Trophoblast cell (in vitro differentiated cells and primary cell): Measurements from ENCODE around the gene ASAP2.
A peak's percentile ranks its signal among the peaks of the same experiment; 100 is the strongest.

ENCODE experiments used
- DNase-seq, 2 donors: peaks; one replicate each; pipeline ENCODE4 v3.0.0-alpha.2; 2016
- H2AFZ ChIP-seq: 2 replicates; pipeline ENCODE4 v1.6.1; 2013; ENCODE audit warnings: low read length, moderate library complexity, mild to moderate bottlenecking; ENCODE audit not compliant: insufficient read depth, poor library complexity
- H2AK5ac ChIP-seq: 2 replicates; pipeline ENCODE4 v1.6.1; 2013; ENCODE audit warnings: mild to moderate bottlenecking, low read length
- H2BK120ac ChIP-seq: 2 replicates; pipeline ENCODE4 v1.6.1; 2013; ENCODE audit warnings: low read length, mild to moderate bottlenecking, moderate library complexity; ENCODE audit not compliant: insufficient read depth, poor library complexity
- H2BK12ac ChIP-seq: 2 replicates; pipeline ENCODE4 v1.6.1; 2013; ENCODE audit warnings: mild to moderate bottlenecking, low read length, moderate library complexity
- H2BK5ac ChIP-seq: 2 replicates; pipeline ENCODE4 v1.6.1; 2013; ENCODE audit warnings: low read length, low read depth, moderate library complexity, mild to moderate bottlenecking; ENCODE audit not compliant: poor library complexity
- H3K14ac ChIP-seq: 2 replicates; pipeline ENCODE4 v1.6.1; 2013; ENCODE audit warnings: mild to moderate bottlenecking, low read length
- H3K18ac ChIP-seq: 2 replicates; pipeline ENCODE4 v1.6.1; 2013; ENCODE audit warnings: mild to moderate bottlenecking, low read length
- H3K23ac ChIP-seq: 2 replicates; pipeline ENCODE4 v1.6.1; 2013; ENCODE audit warnings: low read length
- H3K27ac ChIP-seq: 2 replicates; pipeline ENCODE4 v1.5.1; 2013; ENCODE audit warnings: low read depth, mild to moderate bottlenecking, inconsistent platforms, low read length, moderate library complexity
- H3K27me3 ChIP-seq: 2 replicates; pipeline ENCODE4 v1.6.1; 2013; ENCODE audit warnings: inconsistent platforms, mild to moderate bottlenecking, low read length, moderate library complexity; ENCODE audit not compliant: insufficient read depth
- H3K36me3 ChIP-seq, 2 experiments: 1 replicate in 1 of 2; 2 replicates in 1 of 2; pipeline ENCODE4 v1.6.1; 2013; ENCODE audit warnings: low read length in 2 of 2, mild to moderate bottlenecking in 2 of 2, moderate library complexity in 1 of 2; ENCODE audit not compliant: insufficient read depth in 2 of 2, control insufficient read depth in 1 of 2
- H3K4ac ChIP-seq: 2 replicates; pipeline ENCODE4 v1.6.1; 2013; ENCODE audit warnings: low read depth, mild to moderate bottlenecking, low read length, moderate library complexity
- H3K4me1 ChIP-seq, 2 experiments: 1 replicate in 1 of 2; 2 replicates in 1 of 2; pipeline ENCODE4 v1.6.1; 2013; ENCODE audit warnings: low read length in 2 of 2, mild to moderate bottlenecking in 2 of 2, moderate library complexity in 1 of 2; ENCODE audit not compliant: insufficient read depth in 2 of 2, control insufficient read depth in 1 of 2
- H3K4me2 ChIP-seq: 2 replicates; pipeline ENCODE4 v1.6.1; 2013; ENCODE audit warnings: inconsistent platforms, mild to moderate bottlenecking, low read length, moderate library complexity
- H3K4me3 ChIP-seq: 2 replicates; pipeline ENCODE4 v1.5.1; 2013; ENCODE audit warnings: mild to moderate bottlenecking, low read depth, low read length, inconsistent platforms
- H3K79me1 ChIP-seq: one replicate; pipeline ENCODE4 v1.6.1; 2013; ENCODE audit warnings: low read length
- H3K79me2 ChIP-seq: 2 replicates; pipeline ENCODE4 v1.6.1; 2013; ENCODE audit warnings: low read length, mild to moderate bottlenecking; ENCODE audit not compliant: control insufficient read depth, insufficient read depth, poor library complexity
- H3K9ac ChIP-seq: 2 replicates; pipeline ENCODE4 v1.6.1; 2013; ENCODE audit warnings: mild to moderate bottlenecking, low read length
- H3K9me3 ChIP-seq: 2 replicates; pipeline ENCODE4 v1.6.1; 2013; ENCODE audit warnings: low read depth, mild to moderate bottlenecking, control low read depth, inconsistent platforms, low read length; ENCODE audit not compliant: insufficient read depth
- H4K12ac ChIP-seq: 2 replicates; pipeline ENCODE4 v1.6.1; 2013; ENCODE audit warnings: low read depth, mild to moderate bottlenecking, low read length, moderate library complexity
- H4K8ac ChIP-seq: 2 replicates; pipeline ENCODE4 v1.6.1; 2013; ENCODE audit warnings: low read depth, mild to moderate bottlenecking, low read length, moderate library complexity
- H4K91ac ChIP-seq: one replicate; pipeline ENCODE4 v1.6.1; 2013; ENCODE audit warnings: low read depth, mild to moderate bottlenecking, low read length, moderate library complexity
- WGBS: extraction: QIAGEN DNeasy Blood & Tissue Kit; methylation state at CpG from one replicate; pipeline ENCODE4 v1.1.7; 2013; ENCODE audit warnings: missing lambda C conversion rate; ENCODE audit not compliant: insufficient read length, insufficient coverage; ENCODE audit errors: extremely low coverage; 5-methylcytosine and 5-hydroxymethylcytosine counted together

The ASAP2 gene

GRCh38 chr2:9312591-9312990, 106.0 kb downstream of the ASAP2 start:
- no peak overlapping the region for H3K27ac ChIP-seq
- no peak overlapping the region for H4K12ac ChIP-seq
- H3K4me3 ChIP-seq: no peak overlapping the region
- no peak overlapping the region for H3K23ac ChIP-seq
- DNase-seq: no peak
- H3K18ac ChIP-seq: no peak overlapping the region
- H2AFZ ChIP-seq: no peak overlapping the region
- H3K9ac ChIP-seq: no peak overlapping the region
- H3K9me3 ChIP-seq: no peaks in the 10 kb centered on the region
- no peak overlapping the region for H2BK12ac ChIP-seq
- H4K91ac ChIP-seq: no peak overlapping the region
- no peak overlapping the region for H3K4me2 ChIP-seq
- no peak overlapping the region for H4K8ac ChIP-seq
- H3K4me1 ChIP-seq: peaks cover 12% of the 10 kb centered on the region in 2 experiments
- WGBS: no CpG with 5 or more reads among the region's 6 CpGs
- H3K36me3 ChIP-seq: peaks cover 0 to 2% of the 10 kb centered on the region in 2 experiments
- no peaks in the 10 kb centered on the region for H3K79me1 ChIP-seq
- no peaks in the 10 kb centered on the region for H3K79me2 ChIP-seq
- no peak overlapping the region for H2BK120ac ChIP-seq
- H3K4ac ChIP-seq: no peak overlapping the region
- H3K14ac ChIP-seq: no peak overlapping the region
- no peak overlapping the region for H2AK5ac ChIP-seq
- H3K27me3 ChIP-seq: no peaks in the 10 kb centered on the region
- H2BK5ac ChIP-seq: no peak overlapping the region

GRCh38 chr2:9313443-9313842, 106.8 kb downstream of the ASAP2 start:
- Histone ChIP-seq H3K4me2 (no peak overlapping the region), H3K27me3 (no peaks in the 10 kb centered on the region), H2AK5ac (no peak overlapping the region), H4K12ac (no peak overlapping the region), H3K18ac (peak overlapping the region; percentile 46), H3K9ac (no peak overlapping the region), H3K27ac (no peak overlapping the region), H2BK120ac (no peak overlapping the region), H2BK12ac (no peak overlapping the region), H3K9me3 (no peaks in the 10 kb centered on the region), H3K14ac (no peak overlapping the region), H4K8ac (no peak overlapping the region), H4K91ac (no peak overlapping the region), H2BK5ac (no peak overlapping the region), H3K4me1 (peaks cover 10 to 12% of the 10 kb centered on the region in 2 experiments), H3K4ac (no peak overlapping the region), H3K4me3 (no peak overlapping the region), H3K79me2 (no peaks in the 10 kb centered on the region), H3K36me3 (peaks cover under 1 to 7% of the 10 kb centered on the region in 2 experiments), H3K79me1 (no peaks in the 10 kb centered on the region), H3K23ac (no peak overlapping the region), H2AFZ (no peak overlapping the region)
- WGBS: no CpG with 5 or more reads among the region's 9 CpGs
- DNase-seq: no peak

- Histone ChIP-seq H3K18ac (no peak overlapping the region), H2AK5ac (no peak overlapping the region), H3K23ac (no peak overlapping the region), H2AFZ (no peak overlapping the region), H3K9me3 (peaks cover 2% of the 10 kb centered on the region), H4K8ac (no peak overlapping the region), H4K12ac (no peak overlapping the region), H2BK5ac (no peak overlapping the region), H3K4me3 (no peak overlapping the region), H3K36me3 (peaks cover 10 to 13% of the 10 kb centered on the region in 2 experiments), H3K79me1 (no peaks in the 10 kb centered on the region), H3K4ac (no peak overlapping the region), H2BK120ac (no peak overlapping the region), H4K91ac (no peak overlapping the region), H3K27ac (peak overlapping the region; percentile 29), H3K27me3 (no peaks in the 10 kb centered on the region), H3K14ac (no peak overlapping the region), H3K4me1 (peaks cover 9% of the 10 kb centered on the region in 2 experiments), H3K4me2 (peak overlapping the region; percentile 14), H3K79me2 (no peaks in the 10 kb centered on the region), H2BK12ac (no peak overlapping the region), H3K9ac (no peak overlapping the region)
- no CpG with 5 or more reads among the region's 16 CpGs for WGBS
- peak; percentile 90 to 94 for DNase-seq
Observed at GRCh38 chr2:9315280-9315847, 108.8 kb downstream of the ASAP2 start.

- H3K14ac ChIP-seq: no peak overlapping the region
- no peaks in the 10 kb centered on the region for H3K79me1 ChIP-seq
- no peak for DNase-seq
- no peak overlapping the region for H3K4me2 ChIP-seq
- H2BK5ac ChIP-seq: no peak overlapping the region
- no peaks in the 10 kb centered on the region for H3K79me2 ChIP-seq
- no peak overlapping the region for H2AK5ac ChIP-seq
- H3K18ac ChIP-seq: no peak overlapping the region
- H3K27ac ChIP-seq: no peak overlapping the region
- H4K12ac ChIP-seq: no peak overlapping the region
- no peak overlapping the region for H2BK120ac ChIP-seq
- H2AFZ ChIP-seq: no peak overlapping the region
- no peaks in the 10 kb centered on the region for H3K27me3 ChIP-seq
- H3K9ac ChIP-seq: no peak overlapping the region
- H3K9me3 ChIP-seq: peaks cover 2% of the 10 kb centered on the region
- no peak overlapping the region for H4K91ac ChIP-seq
- H3K23ac ChIP-seq: peak overlapping the region; percentile 27
- no peak overlapping the region for H3K4me3 ChIP-seq
- peaks cover 11 to 13% of the 10 kb centered on the region in 2 experiments for H3K36me3 ChIP-seq
- no peak overlapping the region for H2BK12ac ChIP-seq
- 100% methylated on average over 5 of the region's 6 CpGs for WGBS
- no peak overlapping the region for H3K4ac ChIP-seq
- peaks cover 0 to 6% of the 10 kb centered on the region in 2 experiments for H3K4me1 ChIP-seq
- H4K8ac ChIP-seq: no peak overlapping the region
Observed at GRCh38 chr2:9317559-9317958, 110.9 kb downstream of the ASAP2 start.
